ENCODE results near the gene RPL39. TPM values are rescaled to one million over a fixed set of nuclear protein-coding genes. Genes with fewer than 3 reads are reported as not detected.
"Not testable (repeated sequence)": the region's sequence is repeated elsewhere in the genome, so short reads cannot be mapped to it uniquely, and the experiment has no call there.

The RPL39 gene
- total RNA-seq: 1,000 to 10,000 TPM; 5,321 to 8,187 (median 6,468) TPM

DNA sequence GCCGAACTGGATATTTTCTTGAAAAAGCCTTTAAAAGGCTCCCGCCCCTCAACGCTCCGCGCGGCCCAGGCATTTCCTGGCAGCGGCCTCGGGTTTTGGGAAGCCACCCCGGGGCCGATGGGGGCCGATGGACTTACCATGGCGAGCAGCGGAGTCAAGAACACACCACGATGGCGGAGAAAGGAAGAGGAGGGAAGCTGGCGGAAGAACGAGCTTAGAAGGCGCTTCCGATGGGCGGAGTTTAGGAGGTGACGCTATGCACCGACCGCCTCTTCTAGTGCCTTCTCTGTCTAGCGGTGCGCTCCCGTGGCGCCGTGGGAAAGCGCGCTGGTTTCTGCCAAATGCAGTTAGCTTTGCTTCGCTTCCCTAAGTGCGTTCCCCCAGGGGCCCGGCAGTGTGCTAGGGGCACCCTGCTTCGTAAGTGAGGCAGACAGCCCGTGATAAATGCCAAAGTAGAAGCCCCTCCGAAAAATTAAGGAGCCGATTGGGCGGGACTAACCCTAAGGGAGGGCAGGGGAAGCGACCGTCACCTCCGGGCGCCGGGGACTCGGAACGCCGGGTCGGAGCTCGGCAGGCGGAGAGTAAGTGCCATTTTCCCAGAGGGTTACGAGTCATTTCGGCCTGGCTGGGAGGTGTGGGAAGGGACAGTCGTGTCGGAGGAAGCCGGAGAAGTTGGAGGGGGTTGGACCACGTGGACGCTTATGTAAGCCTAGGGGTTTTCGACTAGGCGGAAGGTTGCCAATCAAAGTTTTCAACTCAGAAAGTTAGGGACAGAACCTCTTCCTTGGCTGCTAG lies at the start of gene RPL39:
TSS of gene RPL39 (minus strand) at position 194 of the 795 bp plus-strand sequence. CDS start at position 140, 54 bp downstream.
- DNase-seq (ENCODE audit: low spot score) (peak; percentile 26), ATAC-seq (ENCODE audit: low FRiP score) (peak; percentile 93)
- TF ChIP-seq, protein P1, sequence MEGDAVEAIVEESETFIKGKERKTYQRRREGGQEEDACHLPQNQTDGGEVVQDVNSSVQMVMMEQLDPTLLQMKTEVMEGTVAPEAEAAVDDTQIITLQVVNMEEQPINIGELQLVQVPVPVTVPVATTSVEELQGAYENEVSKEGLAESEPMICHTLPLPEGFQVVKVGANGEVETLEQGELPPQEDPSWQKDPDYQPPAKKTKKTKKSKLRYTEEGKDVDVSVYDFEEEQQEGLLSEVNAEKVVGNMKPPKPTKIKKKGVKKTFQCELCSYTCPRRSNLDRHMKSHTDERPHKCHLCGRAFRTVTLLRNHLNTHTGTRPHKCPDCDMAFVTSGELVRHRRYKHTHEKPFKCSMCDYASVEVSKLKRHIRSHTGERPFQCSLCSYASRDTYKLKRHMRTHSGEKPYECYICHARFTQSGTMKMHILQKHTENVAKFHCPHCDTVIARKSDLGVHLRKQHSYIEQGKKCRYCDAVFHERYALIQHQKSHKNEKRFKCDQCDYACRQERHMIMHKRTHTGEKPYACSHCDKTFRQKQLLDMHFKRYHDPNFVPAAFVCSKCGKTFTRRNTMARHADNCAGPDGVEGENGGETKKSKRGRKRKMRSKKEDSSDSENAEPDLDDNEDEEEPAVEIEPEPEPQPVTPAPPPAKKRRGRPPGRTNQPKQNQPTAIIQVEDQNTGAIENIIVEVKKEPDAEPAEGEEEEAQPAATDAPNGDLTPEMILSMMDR (IDR thresholded peaks at IDR 0.05): no peak

DNA sequence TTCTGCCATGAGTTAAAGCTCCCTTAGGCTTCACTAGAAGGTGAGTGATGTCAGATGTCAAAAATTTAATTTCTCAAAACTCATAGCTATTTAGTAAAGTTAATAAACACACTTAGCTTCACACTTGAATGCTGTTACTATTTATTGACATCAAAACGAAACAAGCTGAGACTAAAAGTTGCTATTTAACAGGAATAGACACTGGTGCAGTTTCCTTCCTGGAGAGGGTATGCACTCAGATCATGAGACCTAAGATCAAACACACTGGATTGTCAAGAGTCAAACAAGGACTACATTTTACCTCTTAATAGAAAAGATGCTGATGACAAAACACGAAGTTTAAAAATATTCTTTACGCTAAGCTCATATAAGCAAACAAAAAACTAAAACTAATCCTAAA lies 42.5 kb upstream of the RPL39 start:
- ATAC-seq (ENCODE audit: low FRiP score): no peak
- TF ChIP-seq, protein P1 (IDR thresholded peaks at IDR 0.05): no peak
- no peak for DNase-seq (ENCODE audit: low spot score)

DNA sequence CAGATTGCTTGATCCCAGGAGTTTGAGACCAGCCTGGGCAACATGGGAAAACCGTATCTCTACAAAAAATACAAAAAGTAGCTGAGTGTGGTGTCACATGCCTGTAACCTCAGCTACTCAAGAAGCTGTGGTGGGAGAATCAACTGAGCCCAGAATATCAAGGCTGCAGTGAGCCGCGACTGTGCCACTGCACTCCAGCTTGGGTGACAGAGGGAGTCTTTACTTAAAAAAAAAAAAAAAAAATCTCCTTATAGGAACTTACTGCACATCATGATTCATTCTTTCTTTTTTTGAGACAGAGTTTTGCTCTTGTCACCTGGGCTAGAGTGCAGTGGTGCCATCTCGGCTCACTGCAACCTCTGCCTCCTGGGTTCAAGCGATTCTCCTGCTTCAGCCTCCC lies 37.0 kb upstream of the RPL39 start:
- DNase-seq (ENCODE audit: low spot score): no peak
- TF ChIP-seq, protein P1 (IDR thresholded peaks at IDR 0.05): no peak

DNA sequence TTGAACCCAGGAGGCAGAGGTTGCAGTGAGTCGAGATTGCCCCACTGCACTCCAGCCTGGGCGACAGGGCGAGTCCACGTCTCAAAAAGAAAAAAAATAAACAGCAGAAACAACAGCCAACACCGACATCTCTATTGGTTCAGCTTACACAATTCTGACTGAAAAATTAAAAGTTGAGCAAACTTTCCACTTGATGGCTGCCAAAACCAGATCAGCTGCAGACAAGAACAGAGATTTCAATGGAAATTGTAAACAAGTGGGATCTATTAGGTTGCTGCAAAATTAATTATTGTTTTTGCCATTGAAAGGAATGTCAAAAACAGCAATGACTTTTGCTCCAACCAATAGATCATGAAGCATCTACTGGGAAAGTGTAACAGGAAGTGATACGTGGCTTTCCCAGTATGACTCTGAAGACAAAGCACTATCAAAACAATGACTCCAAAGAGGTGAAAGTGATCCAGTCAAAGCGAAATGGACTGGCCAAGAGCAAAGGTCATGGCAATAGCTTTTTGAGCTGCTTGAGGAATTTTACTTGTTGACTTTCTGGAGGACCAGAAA lies 35.0 kb upstream of the RPL39 start:
- TF ChIP-seq, protein P1 (IDR thresholded peaks at IDR 0.05): no peak
- no peak for DNase-seq (ENCODE audit: low spot score)
- no peak for ATAC-seq (ENCODE audit: low FRiP score)

More for the DNA sequence above, 37.0 kb upstream of the RPL39 start:
- ATAC-seq (ENCODE audit: low FRiP score): no peak

DNA sequence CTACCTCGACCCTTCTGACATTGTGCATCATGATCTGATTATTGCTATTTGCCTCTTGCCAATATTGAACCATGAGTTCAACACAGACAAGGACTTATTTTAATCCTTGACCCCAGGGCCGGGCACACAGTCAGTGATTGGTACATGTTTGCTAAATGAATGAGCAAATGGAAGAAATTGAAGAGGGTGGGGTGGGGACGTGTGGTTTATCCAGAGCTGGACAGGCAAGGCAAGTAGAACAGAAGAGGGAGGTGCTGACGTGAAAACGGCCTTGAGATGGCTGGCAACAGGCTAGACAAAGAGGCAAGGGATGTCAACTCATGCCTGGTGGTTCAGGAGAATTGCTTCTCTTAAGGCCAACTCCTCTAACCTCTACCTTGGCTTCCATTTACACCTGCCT lies 32.8 kb upstream of the RPL39 start:
- not testable (repeated sequence) for DNase-seq (ENCODE audit: low spot score); ATAC-seq (ENCODE audit: low FRiP score)

DNA sequence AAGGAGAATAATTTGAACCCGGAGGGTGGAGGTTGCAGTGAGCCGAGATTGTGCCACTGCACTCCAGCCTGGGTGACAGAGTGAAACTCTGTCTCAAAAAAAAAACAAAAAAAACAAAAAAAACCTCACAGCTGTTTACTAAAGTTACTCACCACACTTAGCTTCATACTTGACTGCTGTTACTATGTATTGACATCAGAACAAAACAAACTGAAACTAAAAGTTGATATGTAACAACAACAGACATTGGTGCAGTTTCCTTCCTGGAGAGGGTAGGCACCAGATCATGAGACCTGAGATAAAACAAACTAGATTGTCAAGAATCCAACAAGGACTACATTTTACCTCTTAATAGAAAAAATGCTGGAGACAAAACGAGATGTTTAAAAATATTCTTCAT lies 30.3 kb upstream of the RPL39 start:
- not testable (repeated sequence) for ATAC-seq (ENCODE audit: low FRiP score); DNase-seq (ENCODE audit: low spot score)

DNA sequence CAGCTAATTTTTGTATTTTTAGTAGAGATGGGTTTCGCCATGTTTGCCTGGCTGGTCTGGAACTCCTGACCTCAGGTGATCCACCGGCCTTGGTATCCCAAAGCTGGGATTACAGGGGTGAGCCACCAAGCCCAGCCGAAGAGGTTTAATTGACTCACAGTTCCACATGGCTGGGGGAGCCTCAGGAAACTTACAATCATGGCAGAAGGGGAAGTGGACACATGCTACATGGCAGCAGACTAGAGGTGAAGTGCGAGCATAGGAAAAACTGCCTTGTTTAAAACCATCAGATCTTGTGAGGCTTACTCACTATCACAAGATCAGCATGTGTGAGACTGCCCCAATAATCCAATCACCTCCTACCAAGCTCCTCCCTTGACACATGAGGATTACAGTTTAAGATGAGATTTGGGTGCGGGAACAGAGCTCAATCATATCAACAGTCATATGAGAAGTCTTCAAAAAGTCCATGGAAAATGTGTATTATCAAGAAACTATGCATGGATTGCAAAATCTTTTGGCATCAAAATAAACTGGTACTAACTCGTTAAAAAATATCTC lies 25.8 kb upstream of the RPL39 start:
- TF ChIP-seq, protein P1 (IDR thresholded peaks at IDR 0.05): no peak
- ATAC-seq (ENCODE audit: low FRiP score) (no peak), DNase-seq (ENCODE audit: low spot score) (no peak)

DNA sequence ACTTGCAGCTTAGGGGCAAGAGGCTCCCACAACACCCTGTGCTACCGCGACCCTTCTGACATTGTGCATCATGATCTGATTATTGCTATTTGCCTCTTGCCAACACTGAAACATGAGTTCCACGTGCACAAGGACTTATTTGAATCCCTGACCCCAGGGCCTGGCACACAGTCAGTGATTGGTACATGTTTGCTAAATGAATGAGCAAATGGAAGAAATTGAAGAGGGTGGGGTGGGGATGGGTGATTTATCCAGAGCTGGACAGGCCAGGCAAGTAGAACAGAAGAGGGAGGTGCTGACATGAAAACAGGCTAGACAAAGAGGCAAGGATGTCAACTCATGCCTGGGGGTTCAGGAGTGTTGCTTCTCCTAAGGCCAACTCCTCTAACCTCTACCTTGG lies 24.9 kb upstream of the RPL39 start:
- TF ChIP-seq, protein P1 (IDR thresholded peaks at IDR 0.05): no peak
- DNase-seq (ENCODE audit: low spot score) (no peak), ATAC-seq (ENCODE audit: low FRiP score) (no peak)
